Neural cell (in vitro differentiated cells): ENCODE measurements around the gene TMPRSS11E. TPM values are rescaled to one million over a fixed set of nuclear protein-coding genes. Genes with fewer than 3 reads are reported as not detected.

Source experiments
- polyA plus RNA-seq: library from polyadenylated mRNA; depleted of rRNA; stranded (reverse); fragments of >200 nt; gene quantifications from 2 replicates; pipeline ENCODE4 v1.2.3, GENCODE V29; 2014

The TMPRSS11E gene
- polyA plus RNA-seq, 1 donor from 2014 or later: not detected

Other genes with a start within 250 kb of the TMPRSS11E start
- not detected in 2 replicates for gene TMPRSS11B, start 201.8 kb upstream of the TMPRSS11E start, polyA plus RNA-seq
- 131 and 139 TPM in 2 replicates for gene YTHDC1, start 97.4 kb upstream of the TMPRSS11E start, polyA plus RNA-seq
- not detected in 2 replicates for gene UGT2B17, start 128.9 kb downstream of the TMPRSS11E start, polyA plus RNA-seq
- gene UGT2B15, start 223.2 kb downstream of the TMPRSS11E start, polyA plus RNA-seq: not detected in 2 replicates